Hepatocyte (in vitro differentiated cells): ENCODE data around the gene SH3PXD2A.

Experiments used
- CTCF ChIP-seq: fragments of 200-600 bp; sonication (generic); IDR thresholded peaks from 2 replicates; pipeline ENCODE4 v1.5.1; 2016; ENCODE audit warnings: antibody characterized with exemption, mild to moderate bottlenecking; ENCODE audit not compliant: poor library complexity
- EZH2 ChIP-seq: fragments of 200-600 bp; sonication (generic); IDR thresholded peaks from 2 replicates; pipeline ENCODE4 v1.6.1; 2016; ENCODE audit warnings: antibody characterized with exemption, mild to moderate bottlenecking, borderline replicate concordance

DNA sequence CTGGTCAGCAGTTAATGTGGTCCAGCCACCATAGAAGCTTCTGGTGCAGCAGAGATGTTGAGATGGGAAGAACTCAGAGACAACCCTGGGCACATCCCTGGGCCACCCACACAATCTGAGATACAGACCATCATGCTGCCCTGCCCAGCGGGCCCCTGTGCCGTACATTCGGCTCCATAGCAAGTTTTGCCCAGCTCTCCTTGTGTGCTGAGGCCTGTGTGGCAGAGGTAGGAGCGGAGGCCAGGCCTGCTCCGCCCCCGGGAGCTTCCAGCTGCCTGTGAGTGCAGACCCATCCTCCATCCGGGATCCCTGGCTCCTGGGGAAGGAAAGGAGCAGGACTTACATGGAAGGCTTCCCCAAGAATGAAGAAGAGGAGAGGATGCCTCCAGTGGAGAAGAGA, 221.5 kb downstream of the SH3PXD2A start:
- TF ChIP-seq CTCF: no peak
- no peak for TF ChIP-seq EZH2
